Karpas-422 (cell line): ENCODE data around the gene PRDM8. TPM values are rescaled to one million over a fixed set of nuclear protein-coding genes. Genes with fewer than 3 reads are reported as not detected.
A peak's percentile ranks its signal among the peaks of the same experiment; 100 is the strongest.

Experiments used
- DNase-seq: peaks from one replicate; pipeline ENCODE4 v3.0.0-alpha.2; 2015
- H2AFZ ChIP-seq: fragments of 200-600 bp; sonication (generic); 2 replicates; pipeline ENCODE4 v1.6.1; 2014; ENCODE audit warnings: antibody characterized with exemption, low read length, mixed read lengths
- H3K27ac ChIP-seq: fragments of 200-600 bp; sonication (generic); 2 replicates; pipeline ENCODE4 v1.5.1; 2014; ENCODE audit warnings: mild to moderate bottlenecking, low read length, moderate library complexity
- H3K27me3 ChIP-seq: fragments of 200-600 bp; sonication (generic); 2 replicates; pipeline ENCODE4 v1.6.1; 2014; ENCODE audit warnings: low read length, mixed read lengths
- H3K36me3 ChIP-seq: fragments of 200-600 bp; sonication (generic); 2 replicates; pipeline ENCODE4 v1.6.1; 2014; ENCODE audit warnings: low read length, mixed read lengths; ENCODE audit not compliant: insufficient read depth
- H3K4me1 ChIP-seq: fragments of 200-600 bp; sonication (generic); 2 replicates; pipeline ENCODE4 v1.6.1; 2014; ENCODE audit warnings: mild to moderate bottlenecking, low read length, mixed read lengths
- H3K4me2 ChIP-seq: fragments of 200-600 bp; sonication (generic); 2 replicates; pipeline ENCODE4 v1.6.1; 2014; ENCODE audit warnings: low read length, low read depth, mild to moderate bottlenecking; ENCODE audit not compliant: poor library complexity, severe bottlenecking
- H3K4me3 ChIP-seq: fragments of 200-600 bp; sonication (generic); 2 replicates; pipeline ENCODE4 v1.5.1; 2014; ENCODE audit warnings: mild to moderate bottlenecking, antibody characterized with exemption, low read length, mixed read lengths
- H3K79me2 ChIP-seq: fragments of 200-600 bp; sonication (generic); 2 replicates; pipeline ENCODE4 v1.6.1; 2014; ENCODE audit warnings: mild to moderate bottlenecking, low read length, mixed read lengths
- H3K9ac ChIP-seq: fragments of 200-600 bp; sonication (generic); 2 replicates; pipeline ENCODE4 v1.6.0; 2014; ENCODE audit warnings: low read length
- H3K9me2 ChIP-seq: fragments of 200-600 bp; sonication (generic), shearing (Covaris generic); replicated peaks from 2 replicates; pipeline ENCODE4 v1.6.0; 2014; ENCODE audit warnings: mild to moderate bottlenecking, low read length, moderate library complexity; ENCODE audit not compliant: insufficient read depth
- H3K9me3 ChIP-seq: fragments of 300-700, 200-600 bp; sonication (generic); 2 replicates; pipeline ENCODE4 v1.6.1; 2014; ENCODE audit warnings: low read length, mixed read lengths
- H4K20me1 ChIP-seq: fragments of 200-600 bp; sonication (generic); 2 replicates; pipeline ENCODE4 v1.6.1; 2014; ENCODE audit warnings: mild to moderate bottlenecking, antibody characterized with exemption, low read length, low read depth; ENCODE audit not compliant: insufficient read depth
- total RNA-seq: library from RNA; depleted of rRNA; stranded (reverse); fragments of >200 nt; shearing (Covaris generic); gene quantifications from 2 replicates; pipeline ENCODE4 v1.2.3, GENCODE V29; 2014; ENCODE audit warnings: low replicate concordance

PRDM8 gene
- total RNA-seq, 1 experiment from 2014 or later = not detected

DNA sequence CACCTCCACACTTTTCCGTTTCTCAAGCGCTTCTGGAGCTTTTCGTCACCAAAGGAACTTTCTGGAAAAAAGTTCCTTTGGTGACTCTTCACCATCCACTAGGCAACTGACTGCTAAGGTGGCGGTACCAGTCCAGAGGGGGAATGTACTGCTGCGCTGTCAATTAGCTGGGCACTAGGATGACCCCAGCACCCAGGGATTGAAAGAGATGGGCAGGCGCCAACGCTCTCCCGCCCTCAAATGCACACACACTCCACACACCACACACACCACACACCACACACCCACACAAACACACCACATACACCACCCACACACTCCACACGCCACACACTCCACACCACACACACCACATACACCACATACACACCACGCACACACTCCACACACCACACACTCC is 10.4 kb downstream of the PRDM8 start:
- no peaks in the 10 kb centered on the region for H3K79me2 ChIP-seq
- H3K9me3 ChIP-seq = no peaks in the 10 kb centered on the region
- no peaks in the 10 kb centered on the region for H3K9me2 ChIP-seq
- no peaks in the 10 kb centered on the region for H4K20me1 ChIP-seq
- H3K4me1 ChIP-seq = no peaks in the 10 kb centered on the region
- no peak overlapping the region for H3K27ac ChIP-seq
- no peak overlapping the region for H3K4me3 ChIP-seq
- no peak overlapping the region for H3K4me2 ChIP-seq
- no peak overlapping the region for H3K9ac ChIP-seq
- no peak overlapping the region for H2AFZ ChIP-seq
- H3K27me3 ChIP-seq = no peaks in the 10 kb centered on the region
- no peaks in the 10 kb centered on the region for H3K36me3 ChIP-seq
- DNase-seq = no peak

DNA sequence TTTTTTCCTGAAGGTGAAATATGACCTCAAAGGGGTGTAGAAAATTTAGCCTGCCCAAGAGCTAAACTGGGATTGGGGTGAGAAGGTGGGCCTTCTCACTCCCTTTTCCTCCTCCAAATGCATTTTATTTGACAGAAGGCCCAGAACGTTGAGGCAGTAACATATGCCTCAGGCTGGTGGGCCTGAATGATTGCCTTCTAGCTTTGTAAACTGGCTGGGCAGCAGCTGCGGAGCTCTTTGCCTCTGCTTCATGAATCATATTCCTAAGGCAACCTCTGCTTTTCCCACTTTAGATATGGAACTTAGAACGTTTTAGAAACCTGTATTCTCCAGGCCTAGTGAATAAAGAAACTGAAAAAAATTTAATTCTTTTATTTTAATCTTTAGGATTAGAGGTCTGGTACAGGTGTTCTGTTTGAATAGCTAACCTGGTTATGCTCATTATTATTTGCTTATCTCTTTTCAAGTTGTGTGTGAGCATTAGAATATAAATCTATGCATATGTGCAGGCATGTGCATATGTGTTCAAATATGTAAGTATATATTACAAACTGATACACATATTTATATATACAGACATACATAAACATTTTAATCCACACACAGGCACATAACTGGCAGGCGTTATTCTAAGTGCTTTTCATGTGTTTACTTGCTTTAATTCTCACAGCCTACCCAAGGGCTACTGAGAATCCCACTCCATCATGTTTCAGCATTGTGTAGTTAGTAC is 11.5 kb downstream of the PRDM8 start:
- Histone ChIP-seq H2AFZ (no peak overlapping the region), H3K79me2 (no peaks in the 10 kb centered on the region), H3K9me3 (no peaks in the 10 kb centered on the region), H4K20me1 (no peaks in the 10 kb centered on the region), H3K36me3 (no peaks in the 10 kb centered on the region), H3K9ac (no peak overlapping the region), H3K9me2 (no peaks in the 10 kb centered on the region), H3K4me3 (no peak overlapping the region), H3K4me1 (no peaks in the 10 kb centered on the region), H3K27ac (no peak overlapping the region), H3K4me2 (no peak overlapping the region), H3K27me3 (no peaks in the 10 kb centered on the region)
- no peak for DNase-seq

DNA sequence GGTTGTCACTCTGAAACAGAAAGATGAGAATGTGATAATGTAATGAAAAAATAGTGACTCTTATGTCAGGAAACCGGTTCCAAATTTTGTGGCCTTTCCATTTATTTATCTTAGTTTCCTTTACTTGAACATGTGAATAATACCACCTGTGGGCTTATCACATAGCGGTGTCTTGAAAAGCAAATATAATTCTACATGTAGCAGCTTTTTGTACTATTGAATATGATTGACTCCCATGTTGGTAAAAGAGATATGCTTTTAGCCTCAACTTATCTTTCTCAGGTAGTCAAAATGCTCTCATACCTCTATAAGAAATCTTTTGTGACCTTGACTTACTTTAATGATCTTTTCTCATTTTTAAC is 12.0 kb downstream of the PRDM8 start:
- no peaks in the 10 kb centered on the region for H3K79me2 ChIP-seq
- no peak for DNase-seq
- no peaks in the 10 kb centered on the region for H3K9me3 ChIP-seq
- H4K20me1 ChIP-seq = no peaks in the 10 kb centered on the region
- H3K4me1 ChIP-seq = no peaks in the 10 kb centered on the region
- H3K4me2 ChIP-seq = no peak overlapping the region
- no peaks in the 10 kb centered on the region for H3K9me2 ChIP-seq
- H3K27ac ChIP-seq = no peak overlapping the region
- H3K4me3 ChIP-seq = no peak overlapping the region
- no peaks in the 10 kb centered on the region for H3K36me3 ChIP-seq
- no peak overlapping the region for H2AFZ ChIP-seq
- no peak overlapping the region for H3K9ac ChIP-seq
- no peaks in the 10 kb centered on the region for H3K27me3 ChIP-seq

DNA sequence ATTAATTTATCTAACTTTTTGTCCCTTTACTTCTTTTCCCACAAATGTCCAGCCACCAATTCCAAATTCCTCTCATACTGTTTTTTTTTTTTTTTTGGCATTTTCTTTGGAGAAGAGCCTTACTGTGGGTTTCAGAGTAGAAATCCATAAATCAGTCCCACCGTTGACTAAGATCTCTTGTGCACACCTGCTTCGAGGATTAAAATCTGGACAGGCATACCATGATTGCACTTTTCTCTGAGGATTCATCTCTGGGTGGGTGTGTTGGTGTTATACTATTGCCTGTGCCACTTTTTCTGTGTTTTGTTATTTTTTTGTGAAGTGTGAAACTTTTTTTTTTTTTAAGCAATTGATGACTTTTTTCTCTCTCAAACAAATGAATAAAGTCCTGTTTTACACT is 13.2 kb downstream of the PRDM8 start:
- Histone ChIP-seq H4K20me1 (no peaks in the 10 kb centered on the region), H3K36me3 (no peaks in the 10 kb centered on the region)

DNA sequence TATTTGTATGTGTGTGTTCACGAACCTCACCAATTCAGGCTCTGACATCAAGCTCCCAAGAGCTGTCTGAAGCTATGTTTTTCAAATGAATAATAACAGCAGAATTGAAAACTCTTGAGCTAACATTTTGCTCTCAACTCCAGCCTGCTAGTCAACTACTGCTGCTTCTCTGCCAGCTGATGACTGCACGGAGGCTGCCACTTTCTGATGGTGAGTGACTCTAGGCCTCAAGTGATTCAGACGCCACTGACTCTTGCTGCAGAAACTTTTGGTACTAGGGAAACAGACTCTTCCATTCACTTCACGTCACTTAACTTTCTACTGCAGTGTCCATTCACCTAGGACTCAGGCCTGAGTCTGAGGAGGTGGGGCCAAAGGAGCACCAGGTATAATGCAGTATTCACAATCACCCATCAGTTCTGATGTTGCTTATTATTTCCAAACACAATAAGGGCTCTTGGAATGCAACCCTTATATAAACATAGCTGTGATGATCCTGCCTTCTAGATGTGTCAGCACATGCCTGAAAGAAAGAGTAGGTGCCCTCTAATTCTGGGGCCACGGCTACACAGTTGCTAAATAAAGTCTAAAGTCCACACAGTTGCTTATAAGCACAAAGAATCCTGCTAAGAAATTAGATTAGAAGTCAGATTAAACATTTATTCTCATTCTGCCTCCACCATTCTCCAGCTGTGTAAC is 16.0 kb downstream of the PRDM8 start:
- Histone ChIP-seq H3K79me2 (no peaks in the 10 kb centered on the region), H3K36me3 (no peaks in the 10 kb centered on the region), H3K9me3 (no peaks in the 10 kb centered on the region), H2AFZ (no peak overlapping the region), H3K4me3 (no peak overlapping the region), H3K27me3 (no peaks in the 10 kb centered on the region), H3K9ac (no peak overlapping the region), H3K4me2 (no peak overlapping the region), H3K27ac (no peak overlapping the region), H3K9me2 (no peaks in the 10 kb centered on the region), H4K20me1 (no peaks in the 10 kb centered on the region), H3K4me1 (no peaks in the 10 kb centered on the region)
- no peak for DNase-seq

More for the DNA sequence above, 13.2 kb downstream of the PRDM8 start:
- no peak overlapping the region for H3K4me3 ChIP-seq
- H3K9me2 ChIP-seq = no peaks in the 10 kb centered on the region
- no peaks in the 10 kb centered on the region for H3K9me3 ChIP-seq
- H3K27me3 ChIP-seq = no peaks in the 10 kb centered on the region
- no peak overlapping the region for H2AFZ ChIP-seq
- H3K4me1 ChIP-seq = no peaks in the 10 kb centered on the region
- no peaks in the 10 kb centered on the region for H3K79me2 ChIP-seq
- H3K4me2 ChIP-seq = no peak overlapping the region
- DNase-seq = no peak
- H3K9ac ChIP-seq = no peak overlapping the region
- no peak overlapping the region for H3K27ac ChIP-seq

DNA sequence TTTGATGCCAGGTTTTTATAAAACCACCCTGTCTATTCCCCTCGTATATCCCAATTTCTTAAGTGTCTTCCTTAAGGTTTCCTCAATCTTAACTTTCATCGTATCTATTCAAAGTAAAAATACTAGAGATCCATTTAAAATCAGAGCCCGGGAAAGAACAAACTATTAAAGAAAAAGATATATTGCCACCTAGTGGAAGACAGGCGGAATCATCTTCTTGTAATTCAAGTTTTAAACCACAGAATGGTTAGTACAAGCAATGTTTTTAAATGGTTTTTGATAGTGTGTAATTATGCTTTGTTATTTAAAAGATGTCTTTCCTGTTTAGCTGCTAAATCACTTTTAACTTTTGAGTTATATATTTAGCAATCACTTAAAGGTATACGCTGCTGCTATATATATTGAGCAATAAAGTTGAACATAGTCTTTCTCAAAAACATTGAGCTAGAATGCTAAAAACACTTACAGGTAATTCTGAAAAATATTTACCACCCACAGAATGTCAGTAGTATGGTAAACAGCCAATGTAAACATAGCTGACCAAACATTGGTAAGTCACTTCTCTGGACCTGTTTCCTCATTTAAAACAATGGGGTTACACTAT is 18.2 kb downstream of the PRDM8 start:
- DNase-seq = peak; percentile 43
- Histone ChIP-seq H3K27me3 (no peaks in the 10 kb centered on the region), H3K4me1 (no peaks in the 10 kb centered on the region), H3K9me3 (no peaks in the 10 kb centered on the region), H3K9me2 (no peaks in the 10 kb centered on the region), H3K4me3 (no peak overlapping the region), H3K79me2 (no peaks in the 10 kb centered on the region), H3K9ac (no peak overlapping the region), H2AFZ (no peak overlapping the region), H4K20me1 (no peaks in the 10 kb centered on the region), H3K36me3 (no peaks in the 10 kb centered on the region), H3K4me2 (no peak overlapping the region), H3K27ac (no peak overlapping the region)

DNA sequence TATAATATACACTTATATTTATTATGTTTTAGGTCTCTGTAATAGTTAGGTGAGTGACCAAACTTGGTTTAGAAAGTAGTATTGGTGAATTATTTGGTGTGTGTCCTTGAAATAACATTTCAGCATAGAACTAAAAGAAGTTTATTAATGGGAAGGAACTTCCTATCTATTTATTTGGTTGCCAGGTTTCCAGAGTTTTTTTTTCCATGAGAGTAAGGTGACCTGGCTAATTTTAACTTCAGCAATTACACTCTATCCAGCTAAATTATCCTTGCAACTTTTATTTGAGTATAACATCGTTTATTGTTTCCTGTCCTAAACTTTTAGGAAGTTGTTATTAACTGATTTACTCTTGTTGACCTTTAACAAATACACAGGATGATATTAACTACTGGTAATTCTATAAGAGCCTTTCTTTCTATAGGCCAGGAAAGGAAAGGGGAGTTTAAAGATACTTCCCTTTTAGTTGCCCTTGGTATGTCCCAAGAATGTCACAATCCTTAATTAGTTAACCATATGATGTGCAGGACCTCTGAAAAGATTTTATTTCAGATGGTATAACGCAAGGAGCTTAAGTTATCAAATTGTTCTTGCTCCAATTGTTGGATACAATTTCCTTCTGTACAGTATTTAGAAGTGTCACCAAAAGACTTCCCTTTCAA is 18.9 kb downstream of the PRDM8 start:
- no peak overlapping the region for H3K27ac ChIP-seq
- no peak overlapping the region for H3K9ac ChIP-seq
- H3K27me3 ChIP-seq = no peaks in the 10 kb centered on the region
- H3K9me2 ChIP-seq = no peaks in the 10 kb centered on the region
- H3K4me3 ChIP-seq = no peak overlapping the region
- no peaks in the 10 kb centered on the region for H4K20me1 ChIP-seq
- H2AFZ ChIP-seq = no peak overlapping the region
- DNase-seq = no peak
- H3K4me2 ChIP-seq = no peak overlapping the region
- H3K36me3 ChIP-seq = no peaks in the 10 kb centered on the region
- H3K79me2 ChIP-seq = no peaks in the 10 kb centered on the region
- no peaks in the 10 kb centered on the region for H3K9me3 ChIP-seq
- no peaks in the 10 kb centered on the region for H3K4me1 ChIP-seq
